Immature natural killer cell (primary cell): ENCODE measurements around the gene TUBB2B. TPM values are rescaled to one million over a fixed set of nuclear protein-coding genes. Genes with fewer than 3 reads are reported as not detected.

ENCODE experiments used
- DNase-seq, 3 donors: peaks; one replicate each; pipeline ENCODE4 v3.0.0; 2022; ENCODE audit warnings: mixed read lengths in 1 of 3
- H3K27ac Mint-ChIP-seq, 6 donors: one replicate each; pipeline ENCODE4 v1.8.0; 2020; ENCODE audit warnings: mixed read lengths in 6 of 6, mild to moderate bottlenecking in 5 of 6, inconsistent platforms in 4 of 6, moderate library complexity in 3 of 6
- H3K27me3 Mint-ChIP-seq, 3 donors: one replicate each; pipeline ENCODE4 v1.8.0; 2020 to 2021; ENCODE audit warnings: low read depth in 3 of 3, mild to moderate bottlenecking in 3 of 3, mixed read lengths in 3 of 3, moderate library complexity in 3 of 3, inconsistent platforms in 1 of 3
- H3K36me3 Mint-ChIP-seq, 3 donors: one replicate each; pipeline ENCODE4 v1.8.0; 2020; ENCODE audit warnings: mixed read lengths in 3 of 3, inconsistent platforms in 2 of 3, mild to moderate bottlenecking in 2 of 3
- H3K4me1 Mint-ChIP-seq, 2 donors: one replicate each; pipeline ENCODE4 v1.8.0; 2020; ENCODE audit warnings: inconsistent platforms in 2 of 2, mild to moderate bottlenecking in 2 of 2, mixed read lengths in 2 of 2, moderate library complexity in 1 of 2
- H3K4me3 Mint-ChIP-seq, 5 donors: one replicate each; pipeline ENCODE4 v1.8.0; 2020; ENCODE audit warnings: mild to moderate bottlenecking in 5 of 5, mixed read lengths in 5 of 5, inconsistent platforms in 3 of 5, moderate library complexity in 3 of 5
- H3K9me3 Mint-ChIP-seq, 6 donors: one replicate each; pipeline ENCODE4 v1.8.0; 2020; ENCODE audit warnings: mild to moderate bottlenecking in 6 of 6, mixed read lengths in 6 of 6, inconsistent platforms in 4 of 6, moderate library complexity in 3 of 6
- polyA plus RNA-seq, 3 donors: library from polyadenylated mRNA; unstranded; fragments of 300-500 nt; fragmentation: Illumina TruSeq; gene quantifications; one replicate each; pipeline ENCODE4 v1.2.3, GENCODE V29; 2021

The TUBB2B gene
- polyA plus RNA-seq, 3 donors from 2014 or later = 0.11 TPM; not detected in 2

DNA sequence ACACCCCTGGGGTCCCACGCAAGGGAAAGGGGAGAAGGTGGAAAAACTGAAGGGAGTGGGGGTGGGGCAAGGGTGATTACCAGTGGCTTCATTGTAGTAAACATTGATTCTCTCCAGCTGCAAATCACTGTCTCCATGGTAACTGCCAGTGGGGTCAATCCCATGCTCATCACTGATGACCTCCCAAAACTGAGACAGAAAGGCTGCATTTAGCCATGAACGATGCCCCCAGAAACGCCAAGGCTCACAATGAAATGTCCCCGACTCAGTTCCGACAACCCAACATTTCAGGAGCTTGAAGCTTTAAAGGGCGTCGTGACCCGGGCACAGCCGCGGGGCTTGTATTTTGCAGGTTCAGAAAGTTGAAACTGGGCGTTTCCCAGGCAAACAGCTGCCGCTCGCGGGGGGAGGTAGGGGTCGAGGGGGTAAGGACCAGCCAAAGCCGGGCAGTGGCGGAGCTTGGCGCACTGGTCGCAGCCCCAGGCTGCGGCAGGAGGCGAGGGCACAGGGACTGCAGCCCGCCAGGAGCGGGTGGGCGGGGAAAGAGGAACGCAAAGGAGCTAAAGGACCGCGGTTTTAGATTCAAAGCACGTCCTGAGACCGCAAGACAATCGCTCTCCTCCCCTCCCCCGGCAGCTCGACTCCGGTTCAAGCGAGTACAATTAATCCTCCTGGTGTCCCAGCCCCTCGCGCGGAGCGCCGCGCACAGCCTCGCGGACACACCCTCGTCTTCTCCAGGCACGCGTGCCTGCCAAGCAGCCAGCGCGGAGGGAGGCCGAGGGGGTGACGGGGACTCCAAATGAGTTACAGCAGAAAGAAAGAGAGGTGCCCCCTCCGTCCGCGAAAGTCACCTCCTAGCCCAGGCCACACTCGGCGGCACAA is 731 bp downstream of the TUBB2B start:
- DNase-seq = no peak
- peaks cover 36 to 53% (median 40%) of the 10 kb centered on the region in 3 donors for H3K27me3 Mint-ChIP-seq
- peaks cover 33 to 42% of the 10 kb centered on the region in 2 donors for H3K4me1 Mint-ChIP-seq
- peak overlapping the region in 1 of 6 donors; percentile 62 for H3K27ac Mint-ChIP-seq
- H3K36me3 Mint-ChIP-seq = peaks cover 0 to 5% (median 0%) of the 10 kb centered on the region in 3 donors
- H3K4me3 Mint-ChIP-seq = peak overlapping the region; percentile 30 to 67 (median 41)
- peaks cover 0 to 5% (median under 1%) of the 10 kb centered on the region in 6 donors for H3K9me3 Mint-ChIP-seq

DNA sequence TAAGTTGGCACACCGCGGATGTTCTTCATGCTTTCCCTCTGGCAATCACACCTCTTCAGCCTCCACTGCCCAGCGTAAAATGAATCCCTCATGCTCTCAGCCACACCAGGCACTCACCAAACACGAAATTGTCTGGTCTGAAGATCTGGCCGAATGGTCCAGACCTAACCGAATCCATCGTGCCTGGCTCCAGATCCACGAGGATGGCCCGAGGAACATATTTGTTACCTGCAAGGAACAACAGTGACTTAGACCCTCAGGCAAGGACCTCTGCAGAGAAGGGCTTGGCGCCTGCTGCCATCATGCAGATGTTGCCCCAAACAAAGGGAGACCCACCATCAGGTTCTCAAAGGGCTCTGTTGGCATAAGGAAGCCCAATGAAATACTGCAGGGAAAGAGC is 1.4 kb downstream of the TUBB2B start:
- H3K36me3 Mint-ChIP-seq = peaks cover 0 to 5% (median 0%) of the 10 kb centered on the region in 3 donors
- H3K4me1 Mint-ChIP-seq = peaks cover 26 to 38% of the 10 kb centered on the region in 2 donors
- H3K9me3 Mint-ChIP-seq = peaks cover 0 to 5% (median 0%) of the 10 kb centered on the region in 6 donors
- DNase-seq = no peak
- no peak overlapping the region for H3K27ac Mint-ChIP-seq
- H3K27me3 Mint-ChIP-seq = peaks cover 37 to 46% (median 40%) of the 10 kb centered on the region in 3 donors
- H3K4me3 Mint-ChIP-seq = peak overlapping the region in 4 of 5 donors; percentile 20 to 67 (median 38)

DNA sequence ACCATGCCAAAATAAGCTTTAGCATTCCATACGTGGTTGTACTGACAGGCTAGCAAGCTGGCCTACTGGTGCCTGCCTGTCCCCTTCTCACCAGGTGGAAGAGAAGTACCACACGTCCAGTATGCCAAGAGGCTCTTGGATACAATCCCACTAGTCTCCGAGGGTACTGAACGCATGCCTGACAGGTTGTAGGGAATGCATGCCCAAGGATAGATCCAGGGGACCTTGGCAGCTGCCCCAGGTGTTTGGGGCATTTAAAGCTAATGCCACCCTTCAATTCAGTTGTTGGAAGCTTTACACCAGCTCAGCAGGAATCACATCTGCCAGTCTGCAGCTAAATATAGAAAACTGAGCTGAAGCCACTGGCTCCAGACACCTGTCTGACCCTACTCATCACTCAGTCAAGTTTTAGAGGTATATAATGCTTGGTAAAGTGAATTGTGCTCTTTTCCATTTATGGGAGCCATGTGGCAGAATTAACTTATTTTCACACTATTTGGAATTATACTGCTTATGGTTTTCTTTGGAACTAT is 4.9 kb downstream of the TUBB2B start:
- H3K27ac Mint-ChIP-seq = peak overlapping the region in 2 of 6 donors; percentile 34 to 42
- H3K27me3 Mint-ChIP-seq = peaks cover 16 to 34% (median 22%) of the 10 kb centered on the region in 3 donors
- H3K4me3 Mint-ChIP-seq = no peak overlapping the region
- peaks cover 0 to 5% (median under 1%) of the 10 kb centered on the region in 6 donors for H3K9me3 Mint-ChIP-seq
- no peak for DNase-seq
- no peaks in the 10 kb centered on the region for H3K36me3 Mint-ChIP-seq
- H3K4me1 Mint-ChIP-seq = peaks cover 0 to 8% of the 10 kb centered on the region in 2 donors

DNA sequence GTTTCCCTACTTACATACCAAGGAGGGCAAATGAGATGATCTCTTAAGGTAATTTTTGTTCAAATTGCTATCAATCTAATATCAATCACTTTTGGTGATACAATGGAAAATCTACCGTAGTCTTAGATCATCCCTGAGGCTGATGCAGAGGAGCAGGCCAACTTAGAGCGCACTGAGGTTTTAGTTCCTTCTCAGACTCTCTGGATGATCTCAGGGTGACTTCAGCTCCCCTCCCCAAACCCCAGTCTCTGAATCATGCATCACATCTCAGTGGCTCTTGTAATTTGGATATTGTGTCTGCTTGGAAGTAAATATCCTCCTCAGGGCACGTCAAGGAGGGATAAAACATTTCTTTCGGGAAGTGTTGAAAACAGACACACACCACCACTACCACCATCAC is 5.9 kb downstream of the TUBB2B start:
- DNase-seq = no peak
- Mint-ChIP-seq H3K36me3 (no peaks in the 10 kb centered on the region), H3K4me1 (peaks cover 0 to 5% of the 10 kb centered on the region in 2 donors), H3K27ac (peak overlapping the region in 4 of 6 donors; percentile 34 to 66 (median 51)), H3K27me3 (peaks cover 16 to 33% (median 23%) of the 10 kb centered on the region in 3 donors), H3K9me3 (peaks cover 0 to 5% (median under 1%) of the 10 kb centered on the region in 6 donors), H3K4me3 (no peak overlapping the region)

DNA sequence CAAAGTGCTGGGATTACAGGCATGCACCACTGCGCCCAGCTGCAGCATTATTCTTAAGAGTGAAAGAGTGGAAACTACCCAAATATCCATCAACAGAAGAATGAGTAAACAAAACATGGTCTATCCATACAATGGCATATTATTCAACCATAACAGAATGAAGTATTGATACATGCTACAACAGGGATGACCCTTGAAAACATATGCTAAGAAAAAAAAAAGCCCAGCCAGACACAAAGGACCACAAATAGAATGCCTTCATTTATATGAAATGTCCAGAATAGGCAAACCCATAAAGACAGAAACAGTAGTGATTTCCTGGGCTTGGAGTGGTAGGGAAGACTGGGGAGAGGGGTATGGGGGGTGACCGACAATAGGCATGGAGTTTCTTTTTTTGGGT is 7.1 kb downstream of the TUBB2B start:
- DNase-seq = no peak
- H3K9me3 Mint-ChIP-seq = peaks cover 0 to 5% (median under 1%) of the 10 kb centered on the region in 6 donors
- no peaks in the 10 kb centered on the region for H3K36me3 Mint-ChIP-seq
- peaks cover 0 to 3% of the 10 kb centered on the region in 2 donors for H3K4me1 Mint-ChIP-seq
- peaks cover 15 to 36% (median 17%) of the 10 kb centered on the region in 3 donors for H3K27me3 Mint-ChIP-seq
- H3K4me3 Mint-ChIP-seq = no peak overlapping the region
- H3K27ac Mint-ChIP-seq = no peak overlapping the region

DNA sequence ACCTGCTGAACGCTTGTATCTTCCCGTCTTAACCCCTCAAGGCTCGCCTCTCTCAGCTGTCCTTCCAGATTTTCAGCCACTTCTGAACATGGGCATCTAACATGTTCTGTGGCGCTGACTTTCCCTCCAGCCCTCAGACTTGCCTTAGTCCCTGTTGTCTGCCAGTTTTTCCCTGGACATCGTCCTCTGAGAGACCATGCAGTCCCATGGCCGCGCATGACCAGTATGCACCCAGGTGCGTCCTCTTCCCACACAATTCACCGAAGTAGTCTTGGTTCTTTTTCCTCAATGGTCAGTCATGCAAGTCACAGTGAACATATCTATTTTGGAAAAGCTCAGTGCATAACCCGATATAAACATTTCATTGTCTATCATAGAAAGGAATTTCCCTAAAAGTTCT is 9.2 kb downstream of the TUBB2B start:
- Mint-ChIP-seq H3K36me3 (no peaks in the 10 kb centered on the region), H3K4me3 (no peak overlapping the region), H3K27ac (no peak overlapping the region), H3K4me1 (peaks cover 0 to 3% of the 10 kb centered on the region in 2 donors), H3K9me3 (peaks cover 0 to 5% (median under 1%) of the 10 kb centered on the region in 6 donors), H3K27me3 (peaks cover 15 to 33% (median 17%) of the 10 kb centered on the region in 3 donors)
- no peak for DNase-seq

DNA sequence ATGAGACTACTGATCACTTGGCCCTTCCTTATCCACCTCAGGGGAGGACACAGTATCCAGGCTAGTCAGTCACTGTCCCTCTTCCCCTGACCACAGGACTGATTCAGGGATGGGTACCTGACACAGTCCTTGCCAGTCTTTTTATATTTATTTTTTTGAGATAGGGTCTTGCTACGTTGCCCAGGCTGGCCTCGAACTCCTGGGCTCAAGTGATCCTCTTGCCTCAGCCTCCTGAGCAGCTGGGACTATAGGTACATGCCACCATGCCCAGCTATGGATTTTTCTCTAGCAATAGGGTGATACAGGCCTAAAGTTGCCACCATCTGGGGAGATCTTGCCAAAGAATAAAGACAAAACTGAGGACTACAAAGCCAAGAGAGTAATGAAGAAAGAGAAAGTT is 10.2 kb downstream of the TUBB2B start:
- Mint-ChIP-seq H3K4me3 (no peak overlapping the region), H3K27me3 (peaks cover 16 to 36% (median 16%) of the 10 kb centered on the region in 3 donors), H3K36me3 (no peaks in the 10 kb centered on the region), H3K4me1 (peaks cover 0 to 3% of the 10 kb centered on the region in 2 donors), H3K9me3 (peaks cover 0 to 5% (median under 1%) of the 10 kb centered on the region in 6 donors), H3K27ac (no peak overlapping the region)
- no peak for DNase-seq

DNA sequence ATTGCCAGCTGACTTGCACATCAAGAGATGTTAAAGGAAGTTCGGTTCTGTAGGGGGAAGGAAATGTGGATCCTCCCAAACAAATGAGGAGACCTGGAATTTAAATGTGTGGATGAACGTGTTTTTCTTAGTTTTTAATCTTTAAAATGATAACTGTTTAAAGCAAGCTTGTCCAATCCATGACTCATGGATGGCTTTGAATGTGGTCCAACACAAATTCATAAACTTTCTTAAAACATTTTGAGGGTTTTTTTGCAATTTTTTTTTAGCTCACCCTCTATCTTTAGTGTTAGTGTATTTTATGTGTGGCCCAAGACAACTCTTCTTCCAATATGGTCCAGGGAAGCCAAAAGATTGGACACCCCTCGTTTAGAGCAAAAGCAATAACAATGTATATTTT is 12.6 kb downstream of the TUBB2B start:
- Mint-ChIP-seq H3K4me3 (no peak overlapping the region), H3K4me1 (no peaks in the 10 kb centered on the region), H3K36me3 (no peaks in the 10 kb centered on the region), H3K27me3 (peaks cover 5 to 29% (median 5%) of the 10 kb centered on the region in 3 donors), H3K9me3 (no peaks in the 10 kb centered on the region), H3K27ac (no peak overlapping the region)
- DNase-seq = no peak

DNA sequence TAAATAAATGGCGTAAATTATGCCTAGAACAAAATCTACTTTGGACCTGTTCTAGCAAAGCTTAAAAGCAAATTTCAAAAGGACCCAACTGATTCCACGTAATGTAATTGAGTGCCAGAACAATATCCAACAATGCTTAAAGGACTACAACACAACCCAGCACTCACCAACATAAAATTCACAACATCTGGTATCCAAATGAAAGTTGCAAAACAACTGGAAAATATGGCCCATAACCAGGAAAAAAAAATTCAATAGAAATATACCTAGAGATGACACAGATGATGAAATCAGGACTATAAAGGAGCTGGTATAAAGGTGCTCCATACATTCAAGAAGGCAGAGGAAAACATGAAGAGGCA is 14.1 kb downstream of the TUBB2B start:
- DNase-seq = no peak
- H3K36me3 Mint-ChIP-seq = no peaks in the 10 kb centered on the region
- H3K27me3 Mint-ChIP-seq = peaks cover 4 to 32% (median 10%) of the 10 kb centered on the region in 3 donors
- no peaks in the 10 kb centered on the region for H3K9me3 Mint-ChIP-seq
- H3K27ac Mint-ChIP-seq = no peak overlapping the region
- no peak overlapping the region for H3K4me3 Mint-ChIP-seq
- no peaks in the 10 kb centered on the region for H3K4me1 Mint-ChIP-seq

DNA sequence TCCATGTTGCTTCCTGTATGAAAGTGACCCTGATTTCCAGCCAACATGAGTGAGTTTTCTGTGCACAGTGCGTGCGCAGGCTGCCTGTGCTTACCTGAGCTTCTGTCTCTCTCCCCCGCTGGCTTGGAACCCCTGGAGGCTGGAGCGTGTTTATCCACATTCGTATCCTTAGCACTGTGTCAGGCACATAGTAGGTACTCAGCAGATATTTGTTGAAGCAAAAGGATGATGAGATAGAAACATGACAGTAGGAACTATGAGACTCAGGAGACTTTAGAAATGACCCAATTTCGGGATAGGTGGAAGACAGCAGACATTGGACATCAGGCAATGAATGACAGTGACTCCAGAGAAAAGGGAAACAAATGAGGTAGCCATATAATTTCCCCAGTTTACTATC is 15.2 kb downstream of the TUBB2B start:
- Mint-ChIP-seq H3K36me3 (no peaks in the 10 kb centered on the region), H3K27ac (no peak overlapping the region), H3K4me3 (no peak overlapping the region), H3K4me1 (no peaks in the 10 kb centered on the region), H3K9me3 (no peaks in the 10 kb centered on the region), H3K27me3 (peaks cover 0 to 31% (median 9%) of the 10 kb centered on the region in 3 donors)
- no peak for DNase-seq

DNA sequence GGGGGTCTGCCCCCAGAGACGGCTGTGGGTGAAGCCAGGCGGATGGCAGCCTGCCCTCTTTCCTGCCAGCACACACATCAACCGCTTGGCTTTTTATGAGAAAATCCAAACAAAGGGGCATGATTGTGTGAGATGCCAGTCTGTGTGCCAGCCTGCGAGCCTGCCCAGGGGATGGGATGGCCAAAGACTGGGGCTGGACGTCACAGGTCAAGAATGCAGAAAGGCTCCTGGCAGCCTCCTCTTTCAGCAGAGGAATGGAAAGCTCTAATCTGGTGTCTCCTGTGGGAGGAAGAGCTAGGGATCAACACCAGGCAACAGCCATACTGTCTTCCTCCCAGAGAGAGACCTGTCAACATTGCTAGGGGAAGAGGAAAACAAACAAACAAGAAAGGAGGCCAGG is 15.8 kb downstream of the TUBB2B start:
- no peaks in the 10 kb centered on the region for H3K36me3 Mint-ChIP-seq
- no peaks in the 10 kb centered on the region for H3K4me1 Mint-ChIP-seq
- no peak overlapping the region for H3K27ac Mint-ChIP-seq
- no peak overlapping the region for H3K4me3 Mint-ChIP-seq
- H3K27me3 Mint-ChIP-seq = peaks cover 0 to 31% (median 12%) of the 10 kb centered on the region in 3 donors
- no peak for DNase-seq
- no peaks in the 10 kb centered on the region for H3K9me3 Mint-ChIP-seq

DNA sequence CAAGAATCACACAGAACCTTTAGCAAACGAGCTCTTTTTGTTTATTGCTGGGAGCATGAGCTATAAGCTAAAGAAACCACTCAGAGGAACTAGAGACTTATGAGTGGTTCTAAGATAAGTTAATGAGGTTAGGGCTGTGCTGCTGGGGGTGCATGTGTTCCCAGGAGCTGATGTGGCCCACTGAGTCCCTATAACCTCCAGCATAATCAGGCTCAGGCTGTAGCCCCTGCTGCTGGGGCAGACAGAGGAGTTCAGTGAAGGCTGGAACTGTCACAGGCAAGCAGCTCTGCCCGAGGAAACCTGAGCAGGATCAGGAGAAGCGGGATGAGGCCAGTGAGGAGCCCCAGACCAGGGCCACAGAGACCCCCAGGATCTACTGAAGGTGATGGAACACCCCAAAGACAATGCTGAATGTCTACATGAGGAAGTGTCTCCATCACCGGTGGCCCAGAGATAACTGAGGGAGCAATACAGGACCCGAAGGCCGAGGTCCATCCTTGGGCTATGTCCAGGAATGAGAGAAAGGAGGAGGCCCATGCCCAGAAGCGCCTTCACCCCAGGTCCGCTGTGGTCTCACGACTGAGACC is 17.3 kb downstream of the TUBB2B start:
- Mint-ChIP-seq H3K27ac (no peak overlapping the region), H3K4me3 (no peak overlapping the region), H3K27me3 (peaks cover 0 to 21% (median 11%) of the 10 kb centered on the region in 3 donors), H3K9me3 (no peaks in the 10 kb centered on the region), H3K4me1 (no peaks in the 10 kb centered on the region), H3K36me3 (no peaks in the 10 kb centered on the region)
- DNase-seq = no peak

DNA sequence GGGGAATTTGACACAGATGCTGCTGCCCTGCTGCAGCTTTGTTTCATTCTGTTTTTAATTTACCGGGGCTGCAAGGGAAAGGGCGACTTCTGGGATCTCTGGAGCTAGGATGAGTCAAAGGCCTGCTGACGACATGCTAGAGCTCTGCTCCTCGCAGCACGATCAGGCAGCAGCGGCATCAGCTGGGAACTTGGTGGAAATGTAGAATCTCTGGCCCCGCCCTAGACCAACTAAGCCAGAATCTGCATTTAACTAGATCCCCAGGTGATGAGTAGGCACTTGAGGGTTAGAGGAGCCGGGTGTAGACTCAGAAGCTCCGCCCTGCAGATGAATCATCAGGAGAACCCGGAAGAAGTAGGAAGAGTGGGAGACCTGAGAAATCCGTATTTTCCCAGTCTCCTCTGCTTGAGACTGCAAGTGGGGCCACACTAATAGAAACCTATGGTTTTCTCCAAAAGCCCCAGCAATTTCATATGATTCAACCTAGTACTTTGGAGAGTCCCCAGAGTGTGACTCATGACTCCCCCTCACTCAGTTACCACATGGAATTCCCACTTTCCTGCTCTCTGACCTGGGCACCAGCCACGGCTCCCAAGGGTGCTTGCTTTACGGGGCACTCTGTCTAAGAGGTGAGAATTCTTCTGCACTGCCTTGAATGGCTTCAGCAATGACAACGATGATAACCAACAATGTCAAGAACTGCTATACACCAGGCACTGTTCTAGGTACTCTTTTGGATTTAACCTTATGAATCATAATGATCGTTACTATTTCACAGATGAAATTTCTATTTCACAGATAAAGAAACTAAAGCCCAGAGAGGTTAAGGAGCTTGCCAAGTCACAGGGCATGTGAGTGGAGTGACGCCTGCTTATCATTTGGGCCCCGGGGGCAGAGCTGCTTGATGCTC is 18.1 kb downstream of the TUBB2B start:
- H3K9me3 Mint-ChIP-seq = no peaks in the 10 kb centered on the region
- no peak overlapping the region for H3K27ac Mint-ChIP-seq
- no peaks in the 10 kb centered on the region for H3K4me1 Mint-ChIP-seq
- DNase-seq = no peak
- peak overlapping the region in 1 of 5 donors; percentile 34 for H3K4me3 Mint-ChIP-seq
- H3K27me3 Mint-ChIP-seq = peaks cover 0 to 24% (median 11%) of the 10 kb centered on the region in 3 donors
- no peaks in the 10 kb centered on the region for H3K36me3 Mint-ChIP-seq
